GM18505 (cell line): ENCODE measurements around the gene TMEM253.

Experiments
- ATAC-seq: cut with Tn5 transposase; IDR thresholded peaks from one replicate; pipeline ENCODE4 v1.9.1; 2021; ENCODE audit not compliant: unreplicated experiment
- POLR2A ChIP-seq: IDR thresholded peaks from 4 replicates; pipeline ENCODE4 v1.6.1; 2011; ENCODE audit warnings: borderline replicate concordance; ENCODE audit not compliant: insufficient read depth, insufficient read length; ENCODE audit errors: extremely low read depth

TMEM253 gene

DNA sequence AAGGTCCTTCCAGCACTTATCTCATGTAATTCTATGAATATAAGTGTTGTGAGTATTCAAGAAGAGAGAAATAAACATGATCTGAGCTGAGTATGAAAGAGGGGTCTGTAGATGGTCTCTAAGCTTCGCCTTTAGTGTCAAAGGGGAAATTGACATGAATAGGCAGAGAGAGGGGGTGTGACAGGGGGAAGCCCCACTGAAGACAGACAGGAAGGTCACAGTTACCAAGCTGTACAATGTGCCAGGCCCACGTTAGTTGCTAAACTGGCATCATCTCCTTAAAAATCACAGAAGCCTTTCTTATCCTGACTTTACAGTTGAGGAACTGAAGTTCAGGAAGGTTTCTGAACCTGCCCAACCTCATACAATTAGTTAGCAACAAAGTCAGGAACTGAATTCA, 23.2 kb upstream of the TMEM253 start:
- TF ChIP-seq POLR2A, result no peak
- no peak for ATAC-seq

DNA sequence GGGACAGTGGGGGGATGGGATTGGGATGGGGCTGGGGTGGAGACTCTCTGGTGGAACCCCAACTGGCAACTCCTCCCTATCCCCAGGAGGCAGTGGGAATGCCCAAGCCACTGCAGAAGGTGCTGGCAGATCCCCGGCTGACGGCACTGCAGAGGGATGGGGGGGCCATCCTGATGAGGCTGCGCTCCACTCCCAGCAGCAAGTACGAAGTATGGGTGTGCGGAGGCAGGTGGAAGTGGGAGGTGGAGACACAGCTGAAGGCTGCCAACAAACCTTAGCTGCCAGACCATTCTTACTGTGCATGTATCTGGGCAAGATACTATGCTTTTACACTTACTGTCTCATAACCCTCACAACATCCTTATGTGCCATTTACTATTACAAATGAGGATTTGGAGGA, 22.6 kb upstream of the TMEM253 start:
- no peak for TF ChIP-seq POLR2A
- ATAC-seq, result no peak

DNA sequence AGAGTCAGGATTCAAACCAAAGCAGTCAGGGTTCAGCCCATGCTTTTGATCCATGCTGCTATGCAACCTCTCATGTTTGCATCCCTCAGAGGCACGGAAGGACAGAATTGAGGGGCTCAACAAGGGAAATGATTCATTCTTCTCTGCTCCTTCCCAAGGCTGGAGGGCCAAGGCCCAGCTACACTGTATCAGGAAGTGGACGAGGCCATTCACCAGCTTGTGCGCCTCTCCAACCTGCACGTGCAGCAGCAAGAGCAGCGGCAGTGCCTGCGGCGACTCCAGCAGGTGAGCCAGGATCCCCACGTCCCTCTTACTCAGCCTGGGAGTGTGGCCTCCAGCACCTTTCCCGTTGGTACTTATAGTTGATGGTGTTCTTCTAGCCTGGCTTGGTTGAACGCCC, 22.1 kb upstream of the TMEM253 start:
- TF ChIP-seq POLR2A, result no peak
- no peak for ATAC-seq

DNA sequence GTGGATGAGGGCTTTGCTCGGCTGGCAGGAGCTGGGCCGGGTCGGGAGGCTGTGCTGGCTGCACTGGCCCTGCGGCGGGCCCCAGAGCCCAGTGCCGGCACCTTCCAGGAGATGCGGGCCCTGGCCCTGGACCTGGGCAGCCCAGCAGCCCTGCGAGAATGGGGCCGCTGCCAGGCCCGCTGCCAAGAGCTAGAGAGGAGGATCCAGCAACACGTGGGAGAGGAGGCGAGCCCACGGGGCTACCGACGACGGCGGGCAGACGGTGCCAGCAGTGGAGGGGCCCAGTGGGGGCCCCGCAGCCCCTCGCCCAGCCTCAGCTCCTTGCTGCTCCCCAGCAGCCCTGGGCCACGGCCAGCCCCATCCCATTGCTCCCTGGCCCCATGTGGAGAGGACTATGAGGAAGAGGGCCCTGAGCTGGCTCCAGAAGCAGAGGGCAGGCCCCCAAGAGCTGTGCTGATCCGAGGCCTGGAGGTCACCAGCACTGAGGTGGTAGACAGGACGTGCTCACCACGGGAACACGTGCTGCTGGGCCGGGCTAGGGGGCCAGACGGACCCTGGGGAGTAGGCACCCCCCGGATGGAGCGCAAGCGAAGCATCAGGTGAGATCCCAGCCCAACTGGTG, 19.2 kb upstream of the TMEM253 start:
- no peak for ATAC-seq
- TF ChIP-seq POLR2A, result no peak

DNA sequence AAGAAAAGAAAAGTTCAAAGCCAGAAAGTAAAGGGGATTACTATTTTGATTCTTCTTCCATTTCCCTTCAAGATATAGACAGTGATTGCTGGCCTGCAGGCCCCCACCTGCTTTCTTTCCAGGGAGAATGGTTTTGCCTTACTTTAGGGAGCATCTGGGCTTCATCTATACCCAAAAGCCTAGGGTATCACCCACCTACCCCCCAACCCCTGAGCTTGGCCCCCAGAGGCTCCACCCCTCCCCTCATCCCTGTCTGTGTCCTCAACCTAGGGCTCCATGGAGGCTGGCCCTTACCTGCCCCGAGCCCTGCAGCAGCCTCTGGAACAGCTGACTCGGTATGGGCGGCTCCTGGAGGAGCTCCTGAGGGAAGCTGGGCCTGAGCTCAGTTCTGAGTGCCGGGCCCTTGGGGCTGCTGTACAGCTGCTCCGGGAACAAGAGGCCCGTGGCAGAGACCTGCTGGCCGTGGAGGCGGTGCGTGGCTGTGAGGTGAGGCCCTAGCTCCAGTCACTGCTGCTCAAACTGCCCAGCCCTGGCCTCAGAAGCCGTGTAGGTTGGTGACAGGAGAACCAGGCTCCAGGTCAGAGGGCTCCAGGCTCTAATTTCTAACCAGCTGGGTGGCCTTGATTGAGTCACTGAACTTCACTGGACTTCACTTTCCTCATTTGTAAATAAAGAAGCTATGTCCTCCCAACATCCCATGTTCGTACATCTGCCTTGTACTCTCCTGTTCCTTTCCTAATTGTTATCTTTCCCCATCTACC, 17.1 kb upstream of the TMEM253 start:
- TF ChIP-seq POLR2A, result no peak

DNA sequence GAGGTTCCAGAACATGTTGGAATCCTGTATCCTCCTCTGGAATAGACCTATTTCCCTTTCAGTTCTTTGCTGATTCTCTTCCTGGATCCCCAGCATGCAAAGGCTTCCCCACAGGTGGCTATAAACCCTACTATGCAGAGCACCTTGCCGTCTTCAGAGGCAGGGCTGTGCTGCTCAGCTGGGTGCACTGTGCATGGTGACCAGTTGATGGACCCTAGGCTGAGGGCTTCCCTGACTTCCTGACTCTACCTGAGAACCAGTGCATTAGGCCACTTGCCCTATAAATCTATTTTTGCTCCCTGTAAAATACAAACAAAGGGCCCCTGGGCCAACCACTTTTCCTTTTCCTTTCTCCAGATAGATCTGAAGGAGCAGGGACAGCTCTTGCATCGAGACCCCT, 16.5 kb upstream of the TMEM253 start:
- TF ChIP-seq POLR2A, result no peak
- ATAC-seq, result no peak

More for the DNA sequence above, 17.1 kb upstream of the TMEM253 start:
- no peak for ATAC-seq

DNA sequence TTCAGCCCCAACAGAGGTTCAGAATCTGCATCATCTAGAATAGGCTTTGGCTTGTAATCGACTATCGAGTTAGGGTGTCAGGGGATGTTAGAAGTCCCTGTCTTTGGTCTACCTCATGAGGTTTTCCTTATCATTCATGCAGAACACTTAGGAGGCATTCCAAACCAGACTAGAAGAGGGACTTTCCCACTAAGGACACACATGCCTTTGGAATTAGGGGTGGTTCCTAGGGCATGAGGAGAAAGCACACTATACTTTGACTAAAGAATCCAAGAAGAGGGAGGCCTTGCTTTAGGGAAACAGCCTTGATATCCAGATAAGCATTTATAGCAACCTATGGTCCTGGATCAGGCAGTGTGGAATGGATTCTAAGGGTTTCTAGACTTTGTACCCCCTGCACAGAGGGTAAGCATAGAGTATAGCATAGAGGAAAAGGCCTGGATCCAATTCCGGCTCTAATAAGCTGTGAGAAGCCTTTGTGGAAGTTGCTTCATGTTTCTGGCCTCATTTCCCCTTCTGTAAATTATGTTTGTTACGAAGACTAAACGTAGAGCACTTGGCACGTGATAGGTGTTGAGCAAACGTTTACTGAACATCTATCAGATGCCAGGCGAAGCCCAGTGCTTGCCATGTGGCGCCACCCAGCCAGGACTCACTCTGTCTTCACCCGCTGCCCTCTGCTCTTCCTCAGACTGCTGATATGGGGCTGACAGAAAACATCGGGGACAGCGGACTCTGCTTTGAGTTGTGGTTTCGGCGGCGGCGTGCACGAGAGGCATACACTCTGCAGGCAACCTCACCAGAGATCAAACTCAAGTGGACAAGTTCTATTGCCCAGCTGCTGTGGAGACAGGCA, 15.6 kb upstream of the TMEM253 start:
- no peak for ATAC-seq
- TF ChIP-seq POLR2A, result no peak

DNA sequence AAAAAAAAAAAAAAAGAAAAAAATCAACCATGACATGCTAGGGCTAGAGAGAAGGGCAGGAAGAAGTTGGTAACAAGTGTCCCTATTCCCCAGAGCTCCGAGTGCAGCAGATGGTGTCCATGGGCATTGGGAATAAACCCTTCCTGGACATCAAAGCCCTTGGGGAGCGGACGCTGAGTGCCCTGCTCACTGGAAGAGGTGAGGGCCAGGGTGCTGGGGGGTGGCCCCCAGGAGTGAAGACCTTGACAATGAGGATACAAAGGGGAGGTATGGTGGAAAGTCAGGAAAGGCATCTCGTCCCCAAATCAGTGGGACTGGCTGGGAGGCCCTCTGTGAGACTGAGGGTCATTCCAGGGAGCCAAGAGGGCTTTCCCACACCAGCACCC, 14.0 kb upstream of the TMEM253 start:
- TF ChIP-seq POLR2A, result no peak
- no peak for ATAC-seq

DNA sequence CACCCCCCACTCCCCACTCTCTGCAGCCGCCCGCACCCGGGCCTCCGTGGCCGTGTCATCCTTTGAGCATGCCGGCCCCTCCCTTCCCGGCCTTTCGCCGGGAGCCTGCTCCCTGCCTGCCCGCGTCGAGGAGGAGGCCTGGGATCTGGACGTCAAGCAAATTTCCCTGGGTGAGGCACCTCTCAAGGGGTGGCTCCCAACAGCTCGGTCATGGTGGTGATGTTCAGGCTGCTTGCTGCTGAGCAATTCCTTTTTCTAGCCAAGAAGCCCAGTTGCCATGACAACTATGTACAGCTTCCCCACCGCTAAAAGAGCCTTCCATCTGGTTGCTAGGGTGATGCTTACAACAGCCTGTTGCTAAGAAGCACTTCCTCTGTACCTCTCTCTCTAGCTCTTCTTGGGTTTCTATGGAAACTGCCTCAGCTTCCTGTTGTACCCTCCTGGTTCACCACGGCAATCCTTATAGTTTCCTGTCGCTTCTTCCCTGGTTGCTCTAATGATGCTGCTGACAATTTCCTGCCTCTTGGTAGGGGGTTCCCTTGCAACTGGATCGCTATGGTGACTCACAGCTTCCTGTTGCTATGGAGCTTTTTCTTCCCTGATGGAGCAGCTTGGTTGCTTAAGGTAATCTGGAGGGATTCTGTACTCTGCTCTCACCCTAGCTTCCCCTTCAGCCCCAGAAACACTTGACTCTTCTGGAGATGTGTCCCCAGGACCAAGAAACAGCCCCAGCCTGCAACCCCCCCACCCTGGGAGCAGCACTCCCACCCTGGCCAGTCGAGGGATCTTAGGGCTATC, 13.4 kb upstream of the TMEM253 start:
- ATAC-seq, result peak; percentile 64

DNA sequence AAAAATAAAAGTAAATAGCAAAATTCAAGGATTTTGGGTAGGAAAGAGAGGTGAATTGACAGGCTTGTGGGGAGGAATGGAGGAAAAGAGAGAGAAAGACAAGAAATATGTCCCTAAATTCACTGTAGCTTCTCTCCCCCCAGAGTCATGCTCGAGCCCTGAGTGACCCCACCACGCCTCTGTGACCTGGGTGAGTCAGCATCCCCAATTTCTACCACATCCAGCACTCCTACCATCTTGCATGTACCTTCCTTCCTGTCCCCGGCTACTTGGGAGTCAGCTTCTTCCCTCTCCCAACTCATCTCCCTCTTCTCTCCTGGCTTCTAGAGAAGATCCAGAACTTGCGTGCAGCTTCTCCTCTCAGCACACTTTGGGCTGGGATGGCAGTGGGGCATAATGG, 12.2 kb upstream of the TMEM253 start:
- TF ChIP-seq POLR2A, result no peak
- ATAC-seq, result no peak

More for the DNA sequence above, 13.4 kb upstream of the TMEM253 start:
- no peak for TF ChIP-seq POLR2A

DNA sequence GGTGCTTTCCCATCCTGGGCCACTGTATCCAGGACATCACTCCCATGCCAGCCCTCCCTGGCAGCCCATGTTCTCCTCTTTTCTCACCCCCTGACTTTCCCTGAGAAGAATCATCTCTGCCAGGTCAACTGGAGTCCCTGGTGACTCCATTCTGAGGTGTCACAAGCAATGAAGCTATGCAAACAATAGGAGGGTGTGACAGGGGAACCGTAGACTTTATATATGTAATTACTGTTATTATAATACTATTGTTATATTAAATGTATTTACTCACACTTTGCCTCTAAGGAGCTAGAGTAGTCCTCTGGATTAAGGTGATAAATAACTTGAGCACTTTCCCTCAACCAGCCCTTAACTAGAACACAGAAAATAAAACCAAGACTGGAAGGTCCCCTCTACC, 11.6 kb upstream of the TMEM253 start:
- ATAC-seq, result no peak
- no peak for TF ChIP-seq POLR2A

DNA sequence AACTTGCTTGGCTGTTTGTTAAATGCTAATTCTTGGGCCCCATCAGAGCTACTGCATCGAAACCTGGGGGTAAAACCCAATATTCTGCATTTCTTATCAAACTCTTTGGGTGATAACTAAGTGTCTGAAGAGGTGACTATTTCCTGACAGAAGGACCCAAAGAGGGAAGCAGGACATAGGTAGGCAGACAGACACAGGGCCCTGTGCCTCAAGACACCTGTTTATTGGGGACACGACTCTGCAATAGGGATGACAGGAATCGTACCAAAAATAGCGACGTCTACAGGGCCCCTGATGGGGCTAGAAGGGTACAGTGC, 11.0 kb upstream of the TMEM253 start:
- no peak for ATAC-seq
- no peak for TF ChIP-seq POLR2A

DNA sequence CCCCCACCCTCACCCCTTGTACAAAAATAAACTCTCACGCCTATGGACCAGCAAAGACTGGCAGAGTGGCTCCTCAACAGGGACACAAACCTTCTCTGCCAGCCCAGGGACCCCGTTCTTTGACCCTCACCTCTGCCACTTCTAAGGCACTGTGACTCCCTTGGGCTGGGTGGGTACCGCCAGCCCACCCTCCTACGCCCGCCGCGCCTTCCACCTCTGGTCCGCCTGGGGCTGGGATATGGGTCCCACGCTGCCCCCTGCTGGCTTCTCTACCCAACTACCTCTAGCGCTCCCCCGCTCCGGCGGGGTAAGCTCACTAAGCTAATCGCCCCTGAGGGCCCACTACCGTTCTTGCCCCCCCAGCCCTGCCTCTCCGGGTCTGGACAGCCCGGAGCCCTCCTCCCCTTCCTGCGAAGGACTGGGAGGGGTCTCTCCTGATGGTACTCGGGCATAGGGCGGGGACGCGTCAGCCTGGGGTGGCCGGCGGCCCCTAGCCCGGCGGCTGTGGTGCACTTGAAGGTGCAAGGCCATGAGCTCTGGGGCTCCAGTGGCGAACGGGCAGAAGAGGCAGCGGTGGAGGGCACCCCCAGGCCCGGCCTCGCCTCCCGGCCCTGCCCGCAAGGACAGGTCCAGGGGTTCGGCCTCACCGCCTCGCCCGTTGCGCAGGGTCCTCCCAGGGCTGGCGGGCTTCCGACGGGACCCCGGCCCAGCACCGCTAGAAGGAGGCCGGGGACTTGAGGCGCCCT, 10.5 kb upstream of the TMEM253 start:
- ATAC-seq, result no peak
- no peak for TF ChIP-seq POLR2A

DNA sequence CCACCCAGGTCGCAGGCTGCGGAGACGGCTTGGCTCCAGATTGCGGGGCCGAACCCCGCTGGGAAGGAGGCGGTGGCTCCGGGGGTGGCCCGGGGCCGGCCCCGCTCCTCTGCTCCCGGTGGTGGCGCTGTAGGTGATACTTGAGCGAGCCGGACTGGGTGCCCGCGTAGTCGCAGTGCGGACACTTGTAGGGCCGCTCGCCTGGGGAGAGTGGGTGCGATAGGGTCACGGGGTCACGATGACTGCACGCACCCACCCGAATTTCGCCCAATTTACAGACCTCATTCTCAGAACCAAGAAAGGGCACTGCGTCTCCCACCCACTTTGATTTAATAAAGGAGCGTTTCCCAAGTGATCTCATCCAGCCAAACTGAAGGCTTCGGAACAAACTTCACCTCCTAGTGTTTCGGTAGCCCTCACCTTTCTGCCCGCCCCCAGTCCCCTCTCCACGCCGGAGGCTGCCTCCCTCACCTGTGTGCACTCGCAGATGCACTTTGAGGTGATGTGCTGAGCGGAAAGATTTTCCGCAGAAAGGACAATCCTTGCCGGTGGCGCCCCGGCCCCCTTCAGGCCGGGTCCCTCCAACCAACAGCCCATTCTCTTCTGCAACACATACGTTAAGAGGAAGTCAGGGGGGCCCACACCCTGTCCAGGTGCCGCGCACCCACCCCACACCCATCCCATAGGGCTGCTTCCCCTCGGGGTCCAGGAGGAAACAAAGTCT, 9.8 kb upstream of the TMEM253 start:
- ATAC-seq, result no peak
- TF ChIP-seq POLR2A, result no peak
